HG03521 (cell line): ENCODE results near the gene ELFN1.

Experiments
- ATAC-seq: cut with Tn5 transposase; IDR thresholded peaks from one replicate; pipeline ENCODE4 v1.9.1; 2021; ENCODE audit warnings: mild to moderate bottlenecking, moderate library complexity; ENCODE audit not compliant: unreplicated experiment

ELFN1 gene

DNA sequence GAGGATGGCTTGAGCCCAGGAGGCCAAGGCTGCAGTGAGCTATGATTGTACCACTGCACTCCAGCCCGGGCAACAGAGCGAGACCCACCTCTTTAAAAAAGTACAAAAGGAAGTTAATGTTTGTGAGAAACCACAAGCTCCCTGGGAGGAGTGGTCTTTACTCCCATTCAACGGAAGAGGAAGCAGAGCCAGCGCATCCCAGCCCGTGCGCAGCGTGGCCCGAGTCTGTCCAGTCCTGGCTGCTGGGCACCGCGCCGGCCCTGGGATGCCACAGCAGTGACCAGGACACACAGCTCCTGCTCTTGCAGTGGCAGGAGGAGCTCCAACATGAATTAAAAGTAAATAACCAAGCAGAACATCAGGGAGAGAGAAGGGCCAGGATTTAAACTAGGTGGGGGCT, 68.4 kb downstream of the ELFN1 start:
- ATAC-seq, result no peak

DNA sequence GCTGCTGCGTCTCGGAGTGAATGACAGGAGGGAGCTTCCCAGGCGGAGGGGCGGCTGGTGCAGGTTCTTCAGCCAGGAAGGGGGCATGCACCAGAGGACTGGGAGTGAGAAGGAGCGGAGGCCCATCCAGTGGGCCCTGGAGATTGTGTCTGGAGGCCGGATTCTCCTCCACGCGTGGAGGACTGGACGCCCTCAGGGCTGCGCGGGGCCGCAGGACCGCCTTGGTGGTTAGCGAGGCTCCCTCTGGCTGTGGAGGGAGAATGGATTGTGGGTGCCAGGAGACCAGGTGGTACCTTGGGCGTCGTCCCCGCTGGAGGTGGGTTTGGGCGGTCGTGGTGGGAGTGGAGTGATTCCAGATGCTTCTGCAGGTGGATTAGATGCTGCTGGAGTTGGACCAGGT, 68.9 kb downstream of the ELFN1 start:
- no peak for ATAC-seq

DNA sequence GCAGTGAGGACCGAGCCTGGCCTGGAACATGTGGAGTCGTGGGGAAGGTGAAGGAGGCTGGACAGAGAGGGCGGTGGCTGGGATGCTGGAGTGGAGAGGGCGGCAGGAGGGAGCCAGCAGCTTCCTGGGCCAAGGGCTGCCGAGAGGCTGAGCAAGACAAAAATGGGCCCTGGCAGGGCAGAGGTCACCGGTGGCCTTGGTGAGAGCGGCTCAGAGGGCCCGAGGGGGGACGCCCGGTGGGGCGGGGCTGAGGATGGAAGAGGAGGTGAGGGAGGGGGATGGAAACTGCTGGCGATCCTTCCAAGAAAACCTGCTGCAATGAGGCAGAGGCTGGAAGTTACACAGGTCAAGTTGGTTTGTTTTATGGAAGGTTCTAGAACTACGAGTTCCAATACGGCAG, 69.5 kb downstream of the ELFN1 start:
- no peak for ATAC-seq

DNA sequence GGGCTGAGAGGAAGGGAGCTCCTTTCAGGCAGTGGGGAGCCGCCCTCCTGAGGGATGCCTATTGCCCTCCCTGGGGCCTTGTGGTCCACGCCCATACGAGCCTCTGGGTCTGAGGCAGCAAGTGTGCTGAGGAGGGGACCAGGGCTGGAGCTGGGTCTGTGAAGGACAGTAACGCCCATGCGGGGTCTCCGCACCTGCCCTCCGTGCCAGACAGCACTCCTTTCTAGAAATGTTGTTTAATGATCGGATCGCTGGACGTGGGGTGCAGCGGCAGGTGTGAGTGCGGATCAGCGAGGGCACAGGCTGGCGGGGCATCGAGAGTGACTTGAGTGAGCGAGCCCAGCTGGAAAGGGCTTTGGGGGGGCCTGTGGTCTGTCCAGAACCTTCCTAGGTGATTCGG, 70.1 kb downstream of the ELFN1 start:
- no peak for ATAC-seq

DNA sequence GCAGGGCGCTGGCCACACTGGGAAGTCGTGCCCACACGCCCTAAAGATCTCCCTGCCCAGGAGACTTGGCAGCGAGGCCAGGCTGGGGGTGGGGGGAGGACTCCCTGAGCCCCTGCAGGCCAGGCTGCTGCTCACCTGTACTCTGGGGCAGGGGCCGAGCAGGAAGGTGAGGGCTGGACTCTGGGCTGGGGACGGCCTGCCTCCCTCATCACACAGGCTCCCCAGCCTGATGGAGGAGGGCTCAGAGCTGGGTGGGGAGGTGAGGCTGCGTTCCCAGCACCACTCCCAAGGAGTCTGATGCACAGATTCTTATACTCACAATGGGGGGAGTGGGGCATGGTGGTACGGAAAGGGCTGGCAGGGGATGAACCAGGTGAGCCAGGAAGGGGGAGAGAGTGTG, 71.2 kb downstream of the ELFN1 start:
- ATAC-seq, result no peak

DNA sequence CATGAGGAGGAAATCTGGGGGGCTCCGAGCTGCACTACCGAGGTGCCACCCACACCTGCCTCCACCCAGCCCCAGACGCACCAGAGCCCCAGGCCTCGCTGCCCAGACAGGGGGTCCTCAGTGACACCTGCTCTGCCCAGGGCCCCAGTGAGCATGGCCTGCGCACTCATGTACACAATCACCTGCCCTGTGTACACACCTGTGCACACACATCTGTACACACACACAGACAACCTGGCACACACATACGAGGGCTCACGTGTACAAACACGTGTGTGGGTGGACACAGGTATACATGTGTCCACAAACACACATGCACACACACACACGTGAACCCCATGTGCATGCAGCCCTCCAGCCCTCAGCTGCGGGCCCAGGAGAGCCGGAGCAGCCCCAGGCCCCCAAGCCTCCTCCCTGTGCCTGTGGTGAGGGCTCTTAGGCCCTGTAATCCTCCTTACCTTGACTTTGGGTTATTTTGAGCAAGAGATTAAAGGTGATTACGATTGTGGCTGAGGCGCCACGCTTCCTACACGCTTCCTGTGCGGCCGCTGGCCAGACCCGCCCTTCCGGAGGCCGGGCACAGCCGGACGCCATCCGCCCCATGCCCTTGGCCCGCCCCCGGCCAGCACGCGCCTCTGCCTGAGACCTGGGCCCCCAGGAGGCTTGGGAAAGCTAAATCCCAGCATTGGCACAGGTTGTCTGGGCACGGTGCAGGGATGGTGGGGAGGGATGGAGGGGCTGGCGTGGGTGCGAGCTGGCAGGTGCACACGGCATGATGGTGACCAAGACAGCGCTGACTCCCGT, 71.9 kb downstream of the ELFN1 start:
- no peak for ATAC-seq

DNA sequence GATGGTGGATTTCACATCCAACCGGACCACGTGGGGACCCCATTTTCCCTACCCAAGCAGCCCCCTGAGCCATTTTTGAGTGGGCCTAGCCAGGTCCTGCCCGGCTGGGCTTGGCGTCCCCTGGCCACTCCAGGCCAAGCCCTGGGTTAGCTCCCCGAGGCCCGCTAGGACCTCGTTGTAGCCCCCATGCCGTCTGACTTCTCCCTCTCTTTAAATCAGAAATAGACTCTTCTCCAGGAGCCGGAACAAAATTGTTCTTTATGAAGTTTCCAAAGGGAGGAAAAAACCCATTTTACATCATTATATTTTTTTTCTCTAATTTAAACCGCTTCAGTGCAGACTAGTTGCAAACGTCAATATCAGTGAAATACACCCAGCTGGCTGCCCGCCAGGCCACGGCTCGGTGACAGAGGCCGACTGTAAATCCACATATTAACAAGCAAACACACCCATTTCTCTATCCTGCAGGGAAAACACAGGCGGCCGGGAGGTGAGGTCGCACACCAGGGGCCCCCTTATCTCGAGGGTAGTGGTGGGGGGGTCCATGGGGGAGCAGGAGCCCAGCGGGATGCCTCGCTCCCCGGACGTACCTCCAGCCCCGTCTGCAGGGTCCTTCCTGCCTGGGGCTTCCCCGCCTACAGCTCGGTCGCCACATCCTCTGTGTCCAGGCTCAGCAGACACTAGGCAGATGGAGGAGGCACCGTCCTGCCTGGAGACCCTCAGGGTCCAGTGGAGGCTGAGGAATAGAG, 72.7 kb downstream of the ELFN1 start:
- ATAC-seq, result no peak

DNA sequence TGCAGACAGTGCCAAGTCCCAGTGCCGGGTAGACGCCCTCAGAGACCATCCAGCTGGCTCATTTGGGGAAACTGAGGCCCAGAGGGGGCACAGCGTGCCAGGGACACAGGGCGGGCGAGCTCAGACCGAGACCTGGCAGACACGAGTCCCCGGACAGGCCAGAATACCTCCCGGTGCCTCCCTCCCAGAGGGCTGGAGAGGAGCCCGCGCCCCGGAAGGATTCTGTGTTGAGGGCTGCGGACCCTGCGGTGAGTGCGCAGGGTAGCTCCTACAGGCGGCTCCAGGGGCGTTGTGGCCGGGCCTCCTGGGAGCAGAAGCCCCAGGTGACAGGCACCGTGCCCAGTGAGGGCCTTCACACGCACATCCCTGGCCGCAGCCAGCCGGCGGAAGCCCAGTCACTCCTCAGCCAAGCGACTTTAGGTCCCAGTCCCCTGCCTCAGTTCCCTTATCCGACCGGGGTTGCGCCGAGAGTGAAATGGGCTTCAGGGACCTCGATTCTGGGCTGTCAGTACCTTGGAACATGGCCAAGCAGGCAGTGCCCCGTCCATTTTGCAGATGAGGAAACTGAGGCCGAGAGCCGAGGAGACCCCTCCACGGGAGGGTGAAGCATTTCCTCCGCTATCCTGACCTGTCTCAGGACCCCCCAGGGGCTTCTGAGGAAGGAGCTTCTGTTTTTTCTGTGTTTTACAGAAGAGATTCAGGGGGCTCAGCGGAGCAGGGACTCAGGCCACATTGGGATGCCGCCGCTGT, 73.6 kb downstream of the ELFN1 start:
- no peak for ATAC-seq

DNA sequence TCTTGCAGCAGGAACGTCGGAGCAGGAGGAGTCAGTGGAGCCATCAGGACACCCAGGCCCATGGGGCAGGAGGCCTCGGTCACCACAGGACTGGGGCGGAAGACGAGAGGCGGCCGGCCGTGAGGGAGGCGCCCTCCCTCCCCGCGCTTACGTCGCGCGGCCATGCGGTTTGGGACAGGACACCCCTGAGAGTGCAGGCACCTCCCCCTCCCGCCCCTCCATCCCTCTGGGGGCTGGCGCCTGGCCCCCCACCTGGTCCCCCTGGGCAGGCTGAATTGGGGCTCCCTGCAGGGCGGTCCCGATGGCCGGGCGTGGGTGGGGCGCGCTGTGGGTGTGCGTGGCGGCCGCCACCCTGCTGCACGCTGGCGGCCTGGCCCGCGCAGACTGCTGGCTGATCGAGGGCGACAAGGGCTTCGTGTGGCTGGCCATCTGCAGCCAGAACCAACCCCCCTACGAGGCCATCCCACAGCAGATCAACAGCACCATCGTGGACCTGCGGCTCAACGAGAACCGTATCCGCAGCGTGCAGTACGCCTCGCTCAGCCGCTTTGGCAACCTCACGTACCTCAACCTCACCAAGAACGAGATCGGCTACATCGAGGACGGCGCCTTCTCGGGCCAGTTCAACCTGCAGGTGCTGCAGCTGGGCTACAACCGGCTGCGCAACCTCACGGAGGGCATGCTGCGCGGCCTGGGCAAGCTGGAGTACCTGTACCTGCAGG, 74.4 kb downstream of the ELFN1 start:
- ATAC-seq, result no peak

DNA sequence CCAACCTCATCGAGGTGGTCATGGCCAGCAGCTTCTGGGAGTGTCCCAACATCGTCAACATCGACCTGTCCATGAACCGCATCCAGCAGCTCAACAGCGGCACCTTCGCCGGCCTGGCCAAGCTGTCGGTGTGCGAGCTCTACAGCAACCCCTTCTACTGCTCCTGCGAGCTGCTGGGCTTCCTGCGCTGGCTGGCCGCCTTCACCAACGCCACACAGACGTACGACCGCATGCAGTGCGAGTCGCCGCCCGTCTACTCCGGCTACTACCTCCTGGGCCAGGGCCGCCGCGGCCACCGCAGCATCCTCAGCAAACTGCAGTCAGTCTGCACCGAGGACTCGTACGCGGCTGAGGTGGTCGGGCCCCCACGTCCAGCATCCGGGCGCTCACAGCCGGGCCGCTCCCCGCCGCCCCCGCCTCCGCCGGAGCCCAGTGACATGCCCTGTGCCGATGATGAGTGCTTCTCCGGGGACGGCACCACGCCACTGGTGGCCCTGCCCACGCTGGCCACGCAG, 75.0 kb downstream of the ELFN1 start:
- no peak for ATAC-seq

DNA sequence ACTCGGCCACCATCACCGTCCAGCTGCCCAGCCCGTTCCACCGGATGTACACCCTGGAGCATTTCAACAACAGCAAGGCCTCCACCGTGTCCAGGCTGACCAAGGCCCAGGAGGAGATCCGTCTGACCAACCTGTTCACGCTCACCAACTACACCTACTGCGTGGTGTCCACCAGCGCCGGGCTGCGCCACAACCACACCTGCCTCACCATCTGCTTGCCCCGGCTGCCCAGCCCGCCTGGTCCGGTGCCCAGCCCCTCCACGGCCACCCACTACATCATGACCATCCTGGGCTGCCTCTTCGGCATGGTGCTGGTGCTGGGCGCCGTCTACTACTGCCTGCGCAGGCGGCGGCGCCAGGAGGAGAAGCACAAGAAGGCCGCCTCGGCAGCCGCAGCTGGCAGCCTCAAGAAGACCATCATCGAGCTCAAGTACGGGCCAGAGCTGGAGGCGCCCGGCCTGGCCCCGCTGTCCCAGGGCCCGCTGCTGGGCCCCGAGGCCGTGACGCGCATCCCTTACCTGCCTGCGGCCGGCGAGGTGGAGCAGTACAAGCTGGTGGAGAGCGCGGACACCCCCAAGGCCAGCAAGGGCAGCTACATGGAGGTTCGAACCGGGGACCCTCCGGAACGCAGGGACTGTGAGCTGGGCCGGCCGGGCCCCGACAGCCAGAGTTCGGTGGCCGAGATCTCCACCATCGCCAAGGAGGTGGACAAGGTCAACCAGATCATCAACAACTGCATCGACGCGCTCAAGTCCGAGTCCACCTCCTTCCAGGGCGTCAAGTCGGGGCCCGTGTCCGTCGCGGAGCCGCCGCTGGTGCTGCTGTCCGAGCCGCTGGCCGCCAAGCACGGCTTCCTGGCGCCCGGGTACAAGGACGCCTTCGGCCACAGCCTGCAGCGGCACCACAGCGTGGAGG, 75.8 kb downstream of the ELFN1 start:
- ATAC-seq, result no peak

DNA sequence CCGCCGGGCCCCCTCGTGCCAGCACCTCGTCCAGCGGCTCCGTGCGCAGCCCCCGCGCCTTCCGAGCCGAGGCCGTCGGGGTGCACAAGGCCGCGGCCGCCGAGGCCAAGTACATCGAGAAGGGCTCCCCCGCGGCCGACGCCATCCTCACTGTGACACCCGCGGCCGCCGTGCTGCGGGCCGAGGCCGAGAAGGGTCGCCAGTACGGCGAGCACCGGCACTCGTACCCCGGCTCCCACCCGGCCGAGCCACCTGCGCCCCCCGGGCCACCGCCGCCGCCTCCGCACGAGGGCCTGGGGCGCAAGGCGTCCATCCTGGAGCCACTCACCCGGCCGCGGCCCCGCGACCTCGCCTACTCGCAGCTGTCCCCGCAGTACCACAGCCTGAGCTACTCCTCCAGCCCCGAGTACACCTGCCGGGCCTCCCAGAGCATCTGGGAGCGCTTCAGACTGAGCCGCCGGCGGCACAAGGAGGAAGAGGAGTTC, 76.5 kb downstream of the ELFN1 start:
- ATAC-seq, result no peak

DNA sequence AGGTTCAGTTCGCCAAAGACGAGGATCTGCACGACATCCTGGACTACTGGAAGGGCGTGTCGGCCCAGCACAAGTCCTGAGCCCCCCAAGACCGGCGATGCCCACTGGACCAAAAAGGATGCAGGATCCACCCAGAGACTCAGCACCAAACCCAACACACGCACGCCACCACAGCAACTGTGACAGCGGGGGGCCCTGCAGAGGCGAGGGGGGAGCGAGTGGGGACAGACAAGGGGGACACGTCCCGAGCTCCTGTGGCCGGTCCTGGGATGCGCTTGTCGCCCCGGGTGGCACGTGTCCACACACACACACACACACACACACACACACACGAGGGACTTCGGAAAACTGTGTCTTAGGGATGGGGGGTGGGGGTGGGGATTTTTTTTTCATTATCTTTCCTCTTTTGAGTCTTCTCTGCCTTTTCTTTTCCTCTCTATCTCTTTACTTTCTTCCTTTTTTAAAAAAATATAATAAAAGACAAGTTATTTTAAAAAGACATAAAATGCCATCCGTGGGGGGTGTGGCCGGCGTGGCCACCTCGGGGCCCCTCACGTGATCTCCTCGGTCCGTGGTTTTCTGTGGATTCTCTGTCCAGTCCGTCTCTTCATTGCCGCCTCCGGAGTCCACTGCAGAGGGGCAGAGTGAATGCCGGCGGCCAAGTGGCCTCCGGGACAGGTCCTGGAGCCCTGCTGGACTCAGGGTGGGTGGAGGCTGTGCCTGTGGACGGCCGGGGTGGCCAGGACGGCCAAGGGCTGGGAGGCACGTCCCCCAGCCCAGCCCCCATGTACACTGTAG, 77.1 kb downstream of the ELFN1 start:
- ATAC-seq, result no peak

DNA sequence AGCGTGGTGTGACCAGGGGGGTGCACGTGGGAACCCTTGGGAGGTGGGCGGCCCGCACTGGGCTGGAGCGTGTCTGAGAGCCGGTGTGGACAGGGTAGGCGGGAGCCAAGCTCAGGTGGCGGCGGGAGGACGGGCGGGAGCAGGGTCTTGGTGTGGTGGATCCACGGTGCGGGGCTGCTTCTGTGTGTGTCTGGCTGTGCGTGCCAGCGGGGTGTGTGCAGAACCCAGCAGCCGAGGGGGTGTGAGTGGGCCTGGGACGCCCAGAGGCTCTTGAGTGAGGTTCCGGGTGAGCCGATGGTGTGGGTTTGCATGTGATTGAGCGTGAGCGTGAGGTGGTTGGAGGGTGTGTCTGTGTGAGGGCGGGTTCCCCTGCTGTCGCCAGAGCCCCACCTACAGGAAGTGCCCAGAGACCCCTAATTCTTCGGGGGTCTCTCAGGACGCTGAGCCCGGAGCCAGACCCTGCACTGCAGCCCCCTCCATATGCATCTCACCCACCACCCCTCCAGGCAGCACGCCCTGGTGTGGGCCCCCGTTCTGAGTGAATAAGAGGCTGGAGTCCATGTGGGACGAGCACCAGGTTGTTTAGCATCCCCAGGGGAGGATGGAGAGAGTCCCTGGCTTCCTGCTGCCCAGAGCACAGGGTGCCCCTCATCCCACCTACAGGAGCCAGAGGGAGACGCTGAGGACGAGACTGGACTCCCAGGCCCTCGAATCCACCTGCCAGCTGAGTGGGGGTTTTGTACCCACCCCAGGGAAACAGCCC, 78.2 kb downstream of the ELFN1 start:
- ATAC-seq, result no peak

DNA sequence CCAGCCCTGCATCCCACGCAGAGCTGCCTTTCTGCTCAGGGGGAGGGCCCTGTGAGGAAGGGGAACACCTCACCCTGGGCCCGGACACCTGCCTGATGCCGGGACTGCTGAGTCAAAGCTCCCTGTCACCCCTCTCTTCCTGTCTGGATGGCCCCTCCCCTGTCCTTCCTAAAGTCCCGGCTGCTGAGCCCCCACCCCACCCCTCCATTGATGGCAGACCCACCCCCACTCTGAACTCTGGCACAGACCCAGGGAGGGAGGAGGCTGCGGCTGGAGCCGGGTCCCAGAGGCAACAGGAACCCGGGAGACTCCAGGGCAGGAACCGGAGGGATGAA, 78.7 kb downstream of the ELFN1 start:
- no peak for ATAC-seq

DNA sequence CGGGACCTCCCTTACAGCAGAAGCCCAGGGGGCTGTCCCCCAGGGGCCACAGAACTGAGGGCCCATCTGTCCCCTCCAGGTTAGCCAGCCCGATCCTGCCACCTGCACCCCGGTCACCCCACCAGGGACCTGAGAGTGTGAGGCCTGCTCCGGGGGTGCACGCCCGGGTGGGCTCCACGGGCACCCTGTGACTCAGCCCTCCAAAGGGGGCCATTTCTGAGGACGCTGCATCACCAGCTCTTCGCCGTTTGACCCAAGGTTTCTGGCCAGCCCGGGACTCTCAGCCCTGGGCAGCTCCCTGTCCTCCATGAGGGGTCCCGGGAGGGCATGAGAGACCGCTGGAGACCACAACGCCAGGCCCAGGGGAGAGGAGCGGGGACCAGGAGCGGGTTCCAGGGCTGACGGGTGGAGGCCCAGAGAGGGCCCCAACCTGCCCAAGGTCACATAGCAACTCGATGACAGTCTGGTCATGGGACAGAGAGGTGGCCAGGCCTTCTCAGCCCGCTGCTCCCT, 79.3 kb downstream of the ELFN1 start:
- ATAC-seq, result no peak

DNA sequence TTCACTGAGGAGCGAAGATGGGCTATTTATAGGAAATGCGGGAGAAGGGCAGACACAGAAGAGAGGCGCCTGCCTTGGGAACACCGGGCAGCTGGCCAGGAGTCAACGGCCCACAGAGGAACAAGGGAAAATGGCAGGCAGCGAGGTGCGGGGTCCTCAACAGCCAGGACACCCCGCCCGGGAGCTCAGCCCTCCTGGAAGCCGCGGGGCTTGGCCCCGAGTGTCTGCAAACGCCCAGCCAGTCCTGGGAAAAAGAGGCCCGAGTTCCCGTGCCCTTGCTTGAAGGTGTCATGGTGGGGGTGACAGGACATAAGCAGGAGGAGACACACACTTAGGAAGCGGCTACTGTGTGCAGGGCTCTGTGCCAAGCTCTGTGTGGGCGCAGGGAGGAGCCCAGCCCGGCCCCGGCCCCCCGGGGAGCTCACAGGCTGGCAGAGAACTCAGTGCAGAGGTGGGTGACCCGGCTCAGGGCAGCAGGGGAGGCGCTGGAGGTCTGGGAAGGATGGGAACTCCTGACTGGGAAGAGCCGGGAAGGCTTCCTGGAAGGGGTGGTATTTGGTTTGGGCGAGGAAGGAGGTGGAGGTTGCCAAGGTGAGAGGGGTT, 79.9 kb downstream of the ELFN1 start:
- no peak for ATAC-seq
